Neural cell (in vitro differentiated cells): ENCODE measurements around the gene UVRAG. TPM values are rescaled to one million over a fixed set of nuclear protein-coding genes. Genes with fewer than 3 reads are reported as not detected.

Experiments used
- H2AFZ ChIP-seq: fragments of 200-600, 300-800 bp; sonication (generic), shearing (Covaris generic); 2 replicates; pipeline ENCODE4 v1.6.0; 2014; ENCODE audit warnings: low read depth, mild to moderate bottlenecking, antibody characterized with exemption, low read length, moderate library complexity
- H3F3A ChIP-seq: fragments of 200-600 bp; shearing (Covaris generic); 2 replicates; pipeline ENCODE4 v1.6.1; 2016; ENCODE audit warnings: mild to moderate bottlenecking, moderate library complexity, mixed read lengths, antibody characterized with exemption, low read length; ENCODE audit not compliant: insufficient read depth, poor library complexity, severe bottlenecking
- H3K27ac ChIP-seq: fragments of 200-600, 300-800 bp; sonication (generic), shearing (Covaris generic); 2 replicates; pipeline ENCODE4 v1.5.1; 2014; ENCODE audit warnings: mild to moderate bottlenecking, low read length, moderate library complexity
- H3K27me3 ChIP-seq: fragments of 300-800, 200-600 bp; sonication (generic), shearing (Covaris generic); 2 replicates; pipeline ENCODE4 v1.6.0; 2014; ENCODE audit warnings: mild to moderate bottlenecking, low read depth, low read length, moderate library complexity; ENCODE audit not compliant: insufficient read depth
- H3K36me3 ChIP-seq: fragments of 300-800, 200-600 bp; sonication (generic), shearing (Covaris generic); 2 replicates; pipeline ENCODE4 v1.5.1; 2014; ENCODE audit warnings: mild to moderate bottlenecking, antibody characterized with exemption, low read length, moderate library complexity; ENCODE audit not compliant: insufficient read depth
- H3K4me2 ChIP-seq: fragments of 300-800, 200-600 bp; sonication (generic), shearing (Covaris generic); 2 replicates; pipeline ENCODE4 v1.6.0; 2014; ENCODE audit warnings: mild to moderate bottlenecking, low read length
- H3K4me3 ChIP-seq: fragments of 300-800, 200-600 bp; sonication (generic), shearing (Covaris generic); 2 replicates; pipeline ENCODE4 v1.5.1; 2014; ENCODE audit warnings: mild to moderate bottlenecking, low read length, moderate library complexity
- H3K79me2 ChIP-seq: fragments of 200-600 bp; shearing (Covaris generic); replicated peaks from 2 replicates; pipeline ENCODE4 v1.6.0; 2014; ENCODE audit warnings: mild to moderate bottlenecking, low read length, moderate library complexity; ENCODE audit not compliant: insufficient read depth
- H3K9ac ChIP-seq: fragments of 300-800, 200-600 bp; sonication (generic), shearing (Covaris generic); 2 replicates; pipeline ENCODE4 v1.6.1; 2016; ENCODE audit warnings: mild to moderate bottlenecking, low read length, mixed read lengths
- H3K9me2 ChIP-seq: fragments of 200-600 bp; shearing (Covaris generic); 2 replicates; pipeline ENCODE4 v1.6.1; 2016; ENCODE audit warnings: mild to moderate bottlenecking, low read length, mixed read lengths; ENCODE audit not compliant: insufficient read depth
- H3K9me3 ChIP-seq: fragments of 200-600, 300-800 bp; sonication (generic), shearing (Covaris generic); 2 replicates; pipeline ENCODE4 v1.6.1; 2016; ENCODE audit warnings: mild to moderate bottlenecking, mixed run types, low read length, moderate library complexity, mixed read lengths
- H4K20me1 ChIP-seq: fragments of 200-600 bp; shearing (Covaris generic); 2 replicates; pipeline ENCODE4 v1.6.1; 2016; ENCODE audit warnings: mild to moderate bottlenecking, mixed run types; ENCODE audit not compliant: insufficient read depth
- CTCF ChIP-seq: fragments of 450-650 bp; IDR thresholded peaks from 2 replicates; pipeline ENCODE4 v1.5.1; 2014; ENCODE audit warnings: antibody characterized with exemption, mild to moderate bottlenecking, moderate library complexity; ENCODE audit not compliant: poor library complexity, severe bottlenecking
- EZH2 ChIP-seq: fragments of 200-600, 300-800 bp; shearing (Covaris generic), sonication (generic); IDR thresholded peaks from 2 replicates; pipeline ENCODE4 v1.6.1; 2014; ENCODE audit warnings: antibody characterized with exemption, low read length, borderline replicate concordance, mild to moderate bottlenecking; ENCODE audit not compliant: insufficient read depth, poor library complexity, severe bottlenecking
- RAD21 ChIP-seq: fragments of 450-650 bp; conservative IDR thresholded peaks from 2 replicates; pipeline ENCODE4 v1.6.1; 2014; ENCODE audit warnings: antibody characterized with exemption, mild to moderate bottlenecking, moderate library complexity
- SMC3 ChIP-seq: fragments of 450-650 bp; conservative IDR thresholded peaks from 2 replicates; pipeline ENCODE4 v1.6.1; 2014; ENCODE audit warnings: antibody characterized with exemption, mild to moderate bottlenecking, moderate library complexity; ENCODE audit not compliant: poor library complexity
- polyA plus RNA-seq: library from polyadenylated mRNA; depleted of rRNA; stranded (reverse); fragments of >200 nt; gene quantifications from 2 replicates; pipeline ENCODE4 v1.2.3, GENCODE V29; 2014

Gene UVRAG
- polyA plus RNA-seq, 1 donor from 2014 or later, result 31.6 TPM

DNA sequence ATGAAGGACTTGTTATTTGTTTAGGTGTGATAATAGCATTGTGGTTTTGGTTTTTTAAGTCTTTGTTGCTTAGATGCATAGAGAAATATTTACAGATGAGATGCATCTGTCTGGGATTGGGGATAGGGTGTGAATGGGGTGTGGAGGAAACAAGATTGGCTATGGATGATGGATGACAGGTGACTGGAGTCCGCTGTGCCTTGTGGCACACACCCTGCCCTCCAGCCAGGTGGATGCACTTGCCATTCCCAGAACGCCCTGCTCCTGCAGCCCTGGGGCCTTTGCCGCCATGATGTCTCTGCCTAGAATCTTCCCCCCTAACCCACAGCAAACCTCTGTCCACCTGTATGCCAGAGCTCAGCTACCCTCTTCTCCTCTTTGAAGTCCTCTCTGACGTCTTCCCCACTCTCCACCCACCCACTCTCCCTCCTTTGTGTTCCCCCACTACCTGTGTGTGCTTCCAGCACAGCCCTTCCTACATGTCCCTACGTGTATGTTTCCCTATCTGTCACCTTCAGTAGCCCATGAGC lies 336.6 kb downstream of the UVRAG start:
- Histone ChIP-seq H3K4me2 (no peak overlapping the region), H3K4me3 (no peak overlapping the region), H4K20me1 (no peaks in the 10 kb centered on the region), H3K27ac (no peak overlapping the region), H3K27me3 (no peaks in the 10 kb centered on the region), H3K9me3 (no peaks in the 10 kb centered on the region), H3K36me3 (no peaks in the 10 kb centered on the region), H3F3A (no peaks in the 10 kb centered on the region), H3K9me2 (no peaks in the 10 kb centered on the region), H2AFZ (no peak overlapping the region), H3K79me2 (no peaks in the 10 kb centered on the region), H3K9ac (no peak overlapping the region)
- TF ChIP-seq RAD21, result no peak

DNA sequence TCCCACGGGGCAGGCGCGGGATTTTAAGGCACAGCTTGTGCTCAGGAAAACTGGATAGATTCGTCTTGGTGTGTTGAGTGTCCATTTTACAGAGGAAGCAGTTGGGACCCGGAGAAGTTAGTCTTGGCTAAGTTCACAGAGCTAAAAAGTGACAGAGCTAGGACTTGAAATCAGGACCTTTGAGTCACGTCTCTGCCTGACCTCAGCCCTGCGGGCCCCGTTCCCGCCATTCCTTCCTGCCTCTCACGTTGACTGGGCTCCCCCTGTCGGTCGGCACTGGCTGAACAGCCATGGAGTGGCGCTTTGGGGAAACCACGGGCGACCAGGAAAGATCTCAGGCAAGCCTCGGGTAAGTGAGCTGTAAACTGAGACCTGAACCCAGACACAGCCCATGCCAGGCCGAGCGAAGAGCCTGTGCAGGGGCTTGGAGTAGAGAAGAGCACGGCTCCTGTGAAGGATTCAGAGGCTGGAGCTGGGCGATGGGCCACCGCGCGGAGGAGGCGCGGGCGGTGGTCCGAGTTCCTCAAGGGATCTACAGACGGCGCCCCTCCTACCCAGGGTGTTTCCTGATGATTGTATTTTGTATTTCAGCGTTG lies 337.2 kb downstream of the UVRAG start:
- peak; percentile 25 for TF ChIP-seq SMC3
- TF ChIP-seq CTCF, result peak; percentile 38
- TF ChIP-seq EZH2, result no peak
- Histone ChIP-seq H3K27me3 (no peaks in the 10 kb centered on the region), H3K4me2 (no peak overlapping the region), H3K9me3 (no peaks in the 10 kb centered on the region), H3K79me2 (no peaks in the 10 kb centered on the region), H4K20me1 (no peaks in the 10 kb centered on the region), H3K36me3 (no peaks in the 10 kb centered on the region), H3K9me2 (no peaks in the 10 kb centered on the region), H3K9ac (no peak overlapping the region), H2AFZ (no peak overlapping the region), H3F3A (no peaks in the 10 kb centered on the region), H3K4me3 (no peak overlapping the region), H3K27ac (no peak overlapping the region)

DNA sequence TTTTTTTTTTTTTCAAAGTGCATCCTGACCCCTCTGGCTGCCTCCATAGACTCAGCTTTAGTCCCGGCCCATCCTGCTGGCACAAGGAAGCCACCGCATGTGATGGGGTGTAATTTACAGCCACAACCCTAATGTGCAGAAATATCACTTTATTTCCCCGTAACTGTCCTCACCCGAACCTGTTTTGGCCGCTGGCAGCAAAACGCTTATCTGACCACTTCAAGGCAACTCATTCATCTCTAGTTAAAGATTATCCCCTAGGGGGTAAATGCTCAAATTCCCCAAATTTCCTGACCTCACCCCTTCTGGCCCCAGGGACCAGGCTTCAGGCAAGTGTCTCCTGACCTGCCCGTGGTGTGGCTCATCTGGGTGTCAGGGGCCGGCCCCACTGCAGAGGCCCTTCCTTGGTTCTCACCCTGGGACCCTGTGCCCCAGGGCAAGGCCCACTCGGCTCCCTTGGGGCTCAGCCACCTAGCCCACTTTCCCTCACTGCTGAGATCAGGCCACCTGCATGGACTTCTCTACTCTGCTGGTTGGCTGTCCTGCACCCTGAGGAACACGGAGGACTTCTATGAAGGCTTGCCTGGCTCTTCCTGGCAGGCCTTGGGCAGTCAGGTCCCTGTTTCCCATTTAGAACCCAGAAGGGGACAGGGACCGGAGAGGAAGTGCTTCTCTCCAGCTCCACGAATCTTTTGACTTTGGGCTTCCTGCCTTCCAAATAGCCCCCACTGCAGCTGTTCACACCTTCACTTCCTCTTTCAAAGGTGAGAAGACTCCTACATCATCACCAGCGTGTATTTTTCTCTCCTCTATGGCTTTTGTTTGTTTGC lies 337.9 kb downstream of the UVRAG start:
- H2AFZ ChIP-seq, result no peak overlapping the region
- H3K4me2 ChIP-seq, result no peak overlapping the region
- no peak overlapping the region for H3K9ac ChIP-seq
- H3K79me2 ChIP-seq, result no peaks in the 10 kb centered on the region
- H3K27ac ChIP-seq, result no peak overlapping the region
- H3K27me3 ChIP-seq, result no peaks in the 10 kb centered on the region
- H3K9me2 ChIP-seq, result no peaks in the 10 kb centered on the region
- no peaks in the 10 kb centered on the region for H4K20me1 ChIP-seq
- H3K4me3 ChIP-seq, result no peak overlapping the region
- no peaks in the 10 kb centered on the region for H3F3A ChIP-seq
- no peaks in the 10 kb centered on the region for H3K36me3 ChIP-seq
- H3K9me3 ChIP-seq, result no peaks in the 10 kb centered on the region
- TF ChIP-seq CTCF (no peak), SMC3 (no peak)
